Muscle layer of duodenum (tissue), 2 donors: ENCODE data around the gene DCDC2.
"Not testable (repeated sequence)": the region's sequence is repeated elsewhere in the genome, so short reads cannot be mapped to it uniquely, and the experiment has no call there.

ENCODE experiments used
- H3K27ac ChIP-seq: one replicate; pipeline ENCODE4 v1.7.0; 2013; ENCODE audit warnings: mild to moderate bottlenecking, low read length
- H3K27me3 ChIP-seq: one replicate; pipeline ENCODE4 v1.7.0; 2013; ENCODE audit warnings: low read depth, mild to moderate bottlenecking, control low read depth, low read length
- H3K36me3 ChIP-seq, 2 donors: one replicate each; pipeline ENCODE4 v1.7.0; 2013; ENCODE audit warnings: low read length in 2 of 2, control low read depth in 1 of 2, mild to moderate bottlenecking in 1 of 2; ENCODE audit not compliant: insufficient read depth in 2 of 2, control insufficient read depth in 1 of 2
- H3K4me1 ChIP-seq, 2 donors: one replicate each; pipeline ENCODE4 v1.7.0; 2013; ENCODE audit warnings: low read length in 2 of 2, mild to moderate bottlenecking in 2 of 2, control low read depth in 1 of 2, moderate library complexity in 1 of 2; ENCODE audit not compliant: insufficient read depth in 2 of 2, control insufficient read depth in 1 of 2
- H3K4me3 ChIP-seq, 2 donors: one replicate each; pipeline ENCODE4 v1.7.0; 2013; ENCODE audit warnings: low read length in 2 of 2, low read depth in 1 of 2, mild to moderate bottlenecking in 1 of 2
- H3K9me3 ChIP-seq, 2 donors: one replicate each; pipeline ENCODE4 v1.7.0; 2013; ENCODE audit warnings: low read length in 2 of 2, control low read depth in 1 of 2, mild to moderate bottlenecking in 1 of 2; ENCODE audit not compliant: control insufficient read depth in 1 of 2
- donor health status: healthy.

Gene DCDC2

DNA sequence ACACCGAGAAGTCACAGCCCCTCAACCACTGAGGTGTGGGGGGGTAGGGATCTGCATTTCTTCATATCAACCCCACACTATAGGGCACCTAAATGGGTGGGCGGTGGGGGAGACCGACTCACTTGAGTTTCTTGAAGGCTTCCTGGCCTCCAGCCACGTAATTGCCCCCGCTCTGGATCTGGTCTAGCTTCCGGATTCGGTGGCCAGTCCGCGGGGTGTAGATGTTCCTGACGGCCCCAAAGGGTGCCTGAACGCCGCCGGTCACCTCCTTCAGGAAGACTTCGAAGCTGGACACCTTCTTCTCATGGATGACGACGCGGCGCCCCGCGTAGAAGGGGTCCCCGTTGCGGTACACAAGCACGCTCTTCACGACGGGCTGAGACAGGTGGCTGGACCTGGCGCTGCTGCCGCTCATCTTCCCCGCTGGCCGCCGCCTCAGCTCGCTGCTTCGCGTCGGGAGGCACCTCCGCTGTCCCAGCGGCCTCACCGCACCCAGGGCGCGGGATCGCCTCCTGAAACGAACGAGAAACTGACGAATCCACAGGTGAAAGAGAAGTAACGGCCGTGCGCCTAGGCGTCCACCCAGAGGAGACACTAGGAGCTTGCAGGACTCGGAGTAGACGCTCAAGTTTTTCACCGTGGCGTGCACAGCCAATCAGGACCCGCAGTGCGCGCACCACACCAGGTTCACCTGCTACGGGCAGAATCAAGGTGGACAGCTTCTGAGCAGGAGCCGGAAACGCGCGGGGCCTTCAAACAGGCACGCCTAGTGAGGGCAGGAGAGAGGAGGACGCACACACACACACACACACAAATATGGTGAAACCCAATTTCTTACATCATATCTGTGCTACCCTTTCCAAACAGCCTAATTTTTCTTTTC lies at the start of gene DCDC2:
Gene DCDC2, minus strand, starts transcription at position 724 of the 883 bp plus-strand sequence. Its CDS starts 309 bp downstream, at position 415.
- Histone ChIP-seq H3K36me3 (no peaks in the 10 kb centered on the region), H3K27ac (no peak within 1 kb of the TSS), H3K9me3 (no peaks in the 10 kb centered on the region)

DNA sequence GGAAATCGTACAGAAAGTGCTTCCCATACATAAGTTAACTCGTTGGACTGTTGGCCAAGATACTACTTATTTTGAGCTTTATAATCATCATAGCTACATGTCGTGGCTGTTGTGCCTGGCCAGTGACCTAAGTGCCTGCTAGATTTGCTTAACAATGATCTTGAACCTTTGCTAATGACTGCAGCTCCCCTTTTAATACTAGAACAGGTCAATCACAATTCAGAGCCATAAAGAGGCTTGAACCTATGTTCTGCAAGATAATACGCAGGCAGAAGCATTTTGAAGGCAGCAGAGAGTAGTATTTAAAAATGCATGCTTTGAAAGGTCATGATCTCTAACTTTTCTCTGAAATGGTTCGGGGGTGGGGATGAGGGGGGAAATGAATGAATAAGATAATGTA lies 47.4 kb upstream of the DCDC2 start:
- Histone ChIP-seq H3K36me3 (peaks cover 12 to 34% of the 10 kb centered on the region in 2 donors), H3K27me3 (no peaks in the 10 kb centered on the region), H3K4me3 (no peak overlapping the region), H3K4me1 (peaks cover 0 to 7% of the 10 kb centered on the region in 2 donors), H3K9me3 (no peaks in the 10 kb centered on the region), H3K27ac (no peak overlapping the region)

More for the DNA sequence above, at the start of gene DCDC2:
- Histone ChIP-seq H3K4me1 (peaks cover 4 to 22% of the 10 kb centered on the region in 2 donors), H3K27me3 (no peaks in the 10 kb centered on the region), H3K4me3 (peak within 1 kb of the TSS; percentile 44 to 65)

DNA sequence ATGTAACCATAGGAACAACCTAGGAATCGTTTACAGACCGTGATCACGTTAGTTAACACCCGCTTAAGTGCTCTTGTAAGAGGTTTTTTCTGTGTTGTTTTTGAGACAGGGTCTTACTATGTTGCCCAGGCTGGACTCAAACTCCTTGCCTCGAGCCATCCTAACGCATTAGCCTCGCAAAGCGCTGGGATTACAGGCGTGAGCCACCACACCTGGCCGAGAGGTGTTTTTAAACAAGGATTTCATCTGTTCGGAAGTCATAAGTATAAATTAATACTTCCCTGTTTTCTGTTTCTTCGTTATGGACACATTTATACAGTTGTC lies 45.6 kb upstream of the DCDC2 start:
- H3K4me3 ChIP-seq: peak overlapping the region; percentile 80 to 100
- no peaks in the 10 kb centered on the region for H3K27me3 ChIP-seq
- H3K4me1 ChIP-seq: peaks cover 0 to 7% of the 10 kb centered on the region in 2 donors
- H3K36me3 ChIP-seq: peaks cover 8 to 21% of the 10 kb centered on the region in 2 donors
- H3K27ac ChIP-seq: peak overlapping the region; percentile 46
- no peaks in the 10 kb centered on the region for H3K9me3 ChIP-seq

DNA sequence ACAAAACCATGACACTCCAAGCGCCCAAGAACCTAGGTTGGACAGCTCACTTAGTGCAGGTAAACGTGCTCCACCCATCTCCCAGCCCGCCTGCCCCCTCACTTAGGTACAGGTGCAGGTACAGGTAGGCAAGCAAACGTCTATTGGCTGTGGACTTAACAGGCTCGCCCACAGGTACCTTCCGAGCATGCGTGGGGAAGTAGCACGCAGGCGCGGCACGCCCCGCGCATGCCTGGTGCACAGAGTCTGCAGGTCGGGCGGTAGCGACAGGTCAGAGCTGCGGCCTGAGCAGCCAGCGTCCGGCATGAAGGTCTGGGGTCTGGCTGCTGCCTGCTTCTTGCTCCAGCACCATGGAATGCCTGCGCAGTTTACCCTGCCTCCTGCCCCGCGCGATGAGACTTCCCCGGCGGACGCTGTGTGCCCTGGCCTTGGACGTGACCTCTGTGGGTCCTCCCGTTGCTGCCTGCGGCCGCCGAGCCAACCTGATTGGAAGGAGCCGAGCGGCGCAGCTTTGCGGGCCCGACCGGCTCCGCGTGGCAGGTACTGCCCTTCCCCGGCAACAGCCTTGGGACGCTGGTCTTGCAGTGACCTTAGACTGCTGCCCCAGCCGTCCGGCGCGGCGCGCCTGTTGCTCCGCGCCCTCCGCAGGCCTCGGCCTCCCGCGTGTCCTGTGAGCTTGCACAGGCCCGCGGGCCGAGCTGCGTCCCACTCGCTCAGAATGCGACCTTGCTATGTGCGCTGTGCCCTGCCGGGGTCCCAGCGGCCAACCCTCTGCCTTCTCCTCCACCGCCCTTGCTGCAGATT lies 45.0 kb upstream of the DCDC2 start, which contains the start of gene MRS2:
Gene MRS2, plus strand, starts transcription at position 240 of the 804 bp plus-strand sequence. Its CDS starts 111 bp downstream, at position 351.
- Histone ChIP-seq H3K27ac (peak within 1 kb of the TSS; percentile 46), H3K4me3 (peak within 1 kb of the TSS; percentile 80 to 100), H3K27me3 (no peaks in the 10 kb centered on the region), H3K9me3 (no peaks in the 10 kb centered on the region), H3K36me3 (peaks cover 6 to 17% of the 10 kb centered on the region in 2 donors), H3K4me1 (peaks cover 0 to 7% of the 10 kb centered on the region in 2 donors)

DNA sequence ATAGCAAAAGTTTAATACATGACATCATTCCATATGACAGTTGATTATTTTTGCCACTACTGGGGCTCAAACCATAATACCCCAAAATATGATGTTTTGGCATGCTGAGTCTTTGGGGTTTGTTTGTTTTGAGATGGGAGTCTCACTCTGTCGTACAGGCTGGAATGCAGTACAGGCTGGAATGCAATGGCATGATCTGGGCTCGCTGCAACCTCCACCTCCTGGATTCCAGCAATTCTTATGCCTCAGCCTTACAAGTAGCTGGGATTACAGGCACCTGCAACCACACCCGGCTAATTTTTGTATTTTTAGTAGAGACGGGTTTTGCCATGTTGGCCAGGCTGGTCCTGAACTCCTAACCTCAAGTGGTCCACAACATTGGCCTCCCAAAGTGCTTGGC lies 43.6 kb upstream of the DCDC2 start:
- H3K27ac ChIP-seq: no peak overlapping the region

DNA sequence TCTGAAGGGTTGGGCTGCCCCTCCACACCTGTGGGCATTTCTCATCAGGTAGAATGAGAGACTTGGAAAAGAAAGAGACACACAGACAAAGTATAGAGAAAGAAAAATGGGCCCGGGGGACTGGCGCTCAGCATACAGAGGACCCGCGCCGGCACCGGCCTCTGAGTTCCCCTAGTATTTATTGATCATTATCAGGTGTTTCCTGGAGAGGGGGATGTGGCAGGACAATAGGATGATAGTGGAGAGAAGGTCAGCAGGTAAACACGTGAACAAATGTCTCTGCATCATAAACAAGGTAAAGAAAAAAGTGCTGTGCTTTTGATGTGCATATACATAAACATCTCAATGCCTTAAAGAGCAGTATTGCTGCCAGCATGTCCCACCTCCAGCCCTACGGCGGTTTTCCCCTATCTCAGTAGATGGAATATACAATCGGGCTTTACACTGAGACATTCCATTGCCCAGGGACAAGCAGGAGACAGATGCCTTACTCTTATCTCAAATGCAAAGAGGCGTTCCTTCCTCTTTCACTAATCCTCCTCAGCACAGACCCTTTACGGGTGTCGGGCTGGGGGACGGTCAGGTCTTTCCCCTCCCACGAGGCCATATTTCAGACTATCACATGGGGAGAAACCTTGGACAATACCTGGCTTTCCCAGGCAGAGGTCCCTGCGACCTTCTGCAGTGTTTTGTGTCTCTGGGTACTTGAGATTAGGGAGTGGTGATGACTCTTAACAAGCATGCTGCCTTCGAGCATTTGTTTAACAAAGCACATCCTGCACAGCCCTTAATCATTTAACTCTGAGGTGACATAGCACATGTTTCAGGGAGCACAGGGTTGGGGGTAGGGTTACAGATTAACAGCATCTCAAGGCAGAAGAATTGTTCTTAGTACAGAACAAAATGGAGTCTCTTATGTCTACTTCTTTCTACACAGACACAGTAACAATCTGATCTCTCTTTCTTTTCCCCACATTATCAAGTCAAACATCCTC lies 42.5 kb upstream of the DCDC2 start:
- not testable (repeated sequence) for H3K4me1 ChIP-seq, H3K27ac ChIP-seq, H3K4me3 ChIP-seq, H3K27me3 ChIP-seq, H3K9me3 ChIP-seq, H3K36me3 ChIP-seq

More for the DNA sequence above, 43.6 kb upstream of the DCDC2 start:
- Histone ChIP-seq H3K4me3 (no peak overlapping the region), H3K27me3 (no peaks in the 10 kb centered on the region), H3K36me3 (peaks cover 0 to 11% of the 10 kb centered on the region in 2 donors), H3K9me3 (no peaks in the 10 kb centered on the region), H3K4me1 (peaks cover 0 to 7% of the 10 kb centered on the region in 2 donors)

DNA sequence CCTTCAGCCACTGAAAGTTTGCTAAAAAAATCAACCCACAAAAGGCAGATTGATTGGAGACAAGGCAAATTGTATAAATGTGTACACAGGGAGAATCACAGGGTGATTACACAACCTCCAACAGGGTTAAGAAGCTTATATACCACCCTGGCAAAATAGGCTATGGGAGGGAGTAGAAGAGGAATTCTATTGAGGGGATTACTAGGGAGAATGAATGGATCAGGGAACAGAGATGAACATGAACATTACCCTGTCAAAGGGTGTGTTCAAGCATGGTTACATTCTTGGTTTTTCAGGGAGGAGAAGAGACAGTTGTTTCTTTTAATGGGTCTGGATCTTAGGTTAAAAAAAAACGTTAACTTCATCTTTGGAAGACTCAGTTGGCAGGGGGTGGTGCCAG lies 39.8 kb upstream of the DCDC2 start:
- no peak overlapping the region for H3K4me3 ChIP-seq
- H3K27ac ChIP-seq: no peak overlapping the region
- H3K27me3 ChIP-seq: no peaks in the 10 kb centered on the region
- no peaks in the 10 kb centered on the region for H3K36me3 ChIP-seq
- H3K4me1 ChIP-seq: no peaks in the 10 kb centered on the region
- H3K9me3 ChIP-seq: no peaks in the 10 kb centered on the region

DNA sequence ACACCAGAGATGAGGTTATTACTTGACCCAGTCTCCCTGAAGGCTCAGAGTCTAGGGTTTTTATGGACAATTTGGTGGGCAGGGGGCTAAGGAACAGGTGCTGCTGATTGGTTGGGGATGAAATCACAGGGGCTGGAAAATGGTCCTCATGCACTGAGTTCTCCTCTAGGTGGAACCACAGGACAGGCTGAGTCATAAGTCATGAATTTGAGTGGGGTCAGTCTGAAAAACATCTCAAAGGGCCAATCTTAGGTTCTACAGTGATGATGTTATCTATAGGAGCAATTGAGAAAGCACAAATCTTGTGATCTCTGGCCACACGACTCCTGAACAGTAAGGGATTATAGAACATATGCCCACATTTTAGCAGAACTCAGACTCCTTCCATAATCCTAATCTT lies 39.0 kb upstream of the DCDC2 start:
- H3K4me1 ChIP-seq: no peaks in the 10 kb centered on the region
- H3K4me3 ChIP-seq: no peak overlapping the region
- H3K27ac ChIP-seq: no peak overlapping the region
- no peaks in the 10 kb centered on the region for H3K27me3 ChIP-seq
- no peaks in the 10 kb centered on the region for H3K9me3 ChIP-seq
- H3K36me3 ChIP-seq: no peaks in the 10 kb centered on the region

DNA sequence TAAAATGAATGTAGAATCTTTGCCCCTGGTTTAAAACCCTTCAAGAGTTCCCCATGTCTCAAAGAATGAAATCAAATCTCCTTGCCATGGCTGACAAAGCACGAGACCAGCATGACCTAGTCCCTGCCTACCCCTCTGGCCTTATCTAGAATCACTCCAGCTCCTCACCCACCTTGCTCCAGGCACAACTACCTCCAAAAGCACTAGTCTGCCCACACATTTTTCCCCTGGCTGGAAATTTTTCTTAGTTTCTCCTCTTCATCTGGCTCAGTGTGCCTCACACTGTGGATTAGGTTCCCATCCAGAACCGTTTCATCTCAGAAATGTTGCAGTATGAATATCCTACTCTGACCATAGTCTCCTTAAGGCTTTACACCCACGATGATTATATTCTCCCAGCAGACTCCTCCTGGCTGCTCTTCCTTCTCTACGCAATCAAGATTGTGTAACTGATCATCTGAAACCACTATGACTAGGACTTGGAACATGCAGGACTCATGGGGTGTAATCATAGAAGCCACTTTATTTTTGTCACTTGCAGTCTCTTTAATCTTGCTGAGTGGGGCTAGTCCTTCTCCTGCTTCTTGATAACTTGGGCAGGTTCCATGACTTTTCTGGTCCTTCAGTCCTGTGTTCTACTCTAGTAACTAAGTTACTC lies 37.0 kb upstream of the DCDC2 start:
- Histone ChIP-seq H3K27me3 (no peaks in the 10 kb centered on the region), H3K4me3 (no peak overlapping the region), H3K36me3 (no peaks in the 10 kb centered on the region), H3K9me3 (no peaks in the 10 kb centered on the region), H3K4me1 (no peaks in the 10 kb centered on the region), H3K27ac (no peak overlapping the region)

DNA sequence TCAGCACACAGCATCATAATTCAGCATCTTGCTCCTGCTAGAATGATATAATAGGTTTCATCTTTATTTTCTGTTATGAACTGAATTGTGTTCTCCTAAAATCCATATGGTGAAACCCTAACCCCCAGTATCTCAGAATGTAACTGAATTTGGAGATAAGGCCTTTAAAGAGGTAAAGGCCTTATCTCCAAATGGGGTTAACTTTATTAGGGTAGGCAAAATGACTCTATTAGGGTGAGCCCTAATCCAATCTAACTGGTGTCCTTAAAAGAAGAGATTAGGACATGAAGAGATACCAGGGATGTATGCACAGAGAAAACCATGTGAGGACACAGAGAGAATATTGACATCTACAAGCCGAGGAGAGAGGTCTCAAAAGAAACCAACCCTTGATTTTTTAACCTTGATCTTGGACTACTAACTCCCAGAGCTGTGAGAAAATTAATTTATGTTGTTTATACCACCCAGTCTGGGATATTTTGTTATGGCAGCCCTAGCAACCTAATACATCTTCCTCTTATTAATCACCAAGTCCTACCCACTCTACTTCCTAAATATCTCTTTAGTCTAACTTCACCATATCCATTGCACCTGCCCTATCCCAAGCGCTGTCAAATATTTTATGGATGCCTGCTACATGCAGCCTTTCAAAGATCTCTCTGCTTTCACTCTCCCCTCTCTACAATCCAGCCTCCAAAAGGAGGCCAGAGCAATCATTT lies 36.4 kb upstream of the DCDC2 start:
- Histone ChIP-seq H3K4me1 (no peaks in the 10 kb centered on the region), H3K36me3 (no peaks in the 10 kb centered on the region), H3K27me3 (no peaks in the 10 kb centered on the region), H3K27ac (no peak overlapping the region), H3K9me3 (no peaks in the 10 kb centered on the region), H3K4me3 (no peak overlapping the region)
